K562 (cell line): ENCODE data around the gene RELA. TPM values are rescaled to one million over a fixed set of nuclear protein-coding genes. Genes with fewer than 3 reads are reported as not detected.

Experiments used
- BACH1 ChIP-seq: fragments of 200-800 bp; sonication (Bioruptor generic); IDR thresholded peaks from 2 replicates; pipeline ENCODE4 v1.6.1; 2016; ENCODE audit warnings: missing genetic modification characterization, missing compliant biosample characterization
- BRD9 ChIP-seq: fragments of 450-650 bp; IDR thresholded peaks from 2 replicates; pipeline ENCODE4 v1.6.1; 2018; ENCODE audit warnings: low read depth; ENCODE audit not compliant: partially characterized antibody
- CBFA2T2 ChIP-seq: fragments of 450-650 bp; conservative IDR thresholded peaks from 2 replicates; pipeline ENCODE4 v1.6.1; 2017; ENCODE audit warnings: mild to moderate bottlenecking
- DACH1 ChIP-seq: fragments of 450-650 bp; IDR thresholded peaks from 2 replicates; pipeline ENCODE4 v1.6.1; 2018; ENCODE audit not compliant: partially characterized antibody
- DIDO1 ChIP-seq: fragments of 450-650 bp; IDR thresholded peaks from 2 replicates; pipeline ENCODE4 v1.6.1; 2016; ENCODE audit warnings: low read depth, missing biosample characterization, missing genetic modification characterization
- ETV5 ChIP-seq: sonication (generic); formaldehyde crosslinking; IDR thresholded peaks from 2 replicates; pipeline ENCODE4 v1.4.0; 2020; ENCODE audit warnings: low read depth, mild to moderate bottlenecking, missing genetic modification reagents
- GATAD2B ChIP-seq: fragments of 450-650 bp; IDR thresholded peaks from 2 replicates; pipeline ENCODE4 v1.6.1; 2017; ENCODE audit warnings: mild to moderate bottlenecking, borderline replicate concordance
- MAZ ChIP-seq, 2 experiments: fragments of 450-650 bp in 1 of 2; sonication (generic) in 1 of 2; formaldehyde crosslinking; IDR thresholded peaks in 1 of 2; conservative IDR thresholded peaks in 1 of 2; 2 replicates each; pipeline versions ENCODE4 v1.4.0 to v1.5.0; 2020; ENCODE audit warnings: mild to moderate bottlenecking in 1 of 2, missing genetic modification reagents in 1 of 2
- MBD2 ChIP-seq: sonication (generic); IDR thresholded peaks from 2 replicates; pipeline ENCODE4 v1.6.1; 2016; ENCODE audit warnings: low read depth, borderline replicate concordance
- NCOA6 ChIP-seq: fragments of 450-650 bp; IDR thresholded peaks from 2 replicates; pipeline ENCODE4 v1.6.1; 2017; ENCODE audit warnings: mild to moderate bottlenecking
- NFATC3 ChIP-seq: fragments of 450-650 bp; IDR thresholded peaks from 2 replicates; pipeline ENCODE4 v1.6.1; 2017; ENCODE audit warnings: mild to moderate bottlenecking
- POLR2H ChIP-seq: IDR thresholded peaks from 2 replicates; pipeline ENCODE4 v1.6.1; 2016; ENCODE audit warnings: missing genetic modification characterization, low read depth, mild to moderate bottlenecking, control low read depth, missing compliant biosample characterization, moderate library complexity
- RBM34 ChIP-seq: fragments of 200-400 bp; formaldehyde crosslinking; IDR thresholded peaks from 2 replicates; pipeline ENCODE4 v1.6.1; 2018; ENCODE audit warnings: low read length, borderline replicate concordance; ENCODE audit not compliant: insufficient read depth
- SRF ChIP-seq, 2 experiments: fragments of 250-450, 450-650 bp in 1 of 2; sonication (Bioruptor Pico) in 1 of 2; sonication (generic) in 1 of 2; formaldehyde crosslinking; IDR thresholded peaks; 2 replicates each; pipeline versions ENCODE4 v1.5.0 to v1.5.1; 2020 to 2022; ENCODE audit warnings: mild to moderate bottlenecking in 1 of 2, missing genetic modification reagents in 1 of 2
- SRSF1 ChIP-seq: fragments of 200-400 bp; formaldehyde crosslinking; IDR thresholded peaks from 2 replicates; pipeline ENCODE4 v1.6.1; 2017; ENCODE audit warnings: mild to moderate bottlenecking, low read depth, low read length, moderate library complexity
- WHSC1 ChIP-seq: IDR thresholded peaks from one replicate; pipeline ENCODE4 v1.6.1; 2012; ENCODE audit warnings: low read length, control low read depth, inconsistent platforms
- XRCC5 ChIP-seq: fragments of 200-400 bp; formaldehyde crosslinking; IDR thresholded peaks from 2 replicates; pipeline ENCODE4 v1.6.1; 2017; ENCODE audit warnings: low read depth, mild to moderate bottlenecking, low read length
- ZNF224 ChIP-seq: sonication (generic); formaldehyde crosslinking; IDR thresholded peaks from 2 replicates; pipeline ENCODE4 v1.8.0; 2022; ENCODE audit warnings: mild to moderate bottlenecking, missing genetic modification reagents
- ZNF316 ChIP-seq: fragments of 450-650 bp; IDR thresholded peaks from 2 replicates; pipeline ENCODE4 v1.6.1; 2016
- ZNF76 ChIP-seq: fragments of 250-450 bp; sonication (Bioruptor Pico); IDR thresholded peaks from 2 replicates; pipeline ENCODE4 v1.4.0; 2020; ENCODE audit warnings: mild to moderate bottlenecking, moderate library complexity, borderline replicate concordance
- polyA plus RNA-seq, 8 experiments: library from polyadenylated mRNA; depleted of rRNA in 4 of 8; stranded (reverse) in 5 of 8; unstranded in 3 of 8; fragments of >200 nt; fragmentation: Nextera tagmentation in 2 of 8; fragmentation: Illumina TruSeq in 1 of 8; extraction: Ambion mirVana in 2 of 8; extraction: Trizol in 1 of 8; gene quantifications; 2 replicates each; pipeline versions ENCODE4 v1.2.1 to v1.2.3, GENCODE V29; 2011 to 2014; ENCODE audit warnings: inconsistent platforms in 1 of 8, missing spikeins in 1 of 8
- total RNA-seq, 7 experiments: library from RNA; depleted of rRNA in 6 of 7; stranded (reverse); fragments of >200 nt in 6 of 7; fragmentation: Illumina TruSeq in 2 of 7; extraction: Trizol in 2 of 7; gene quantifications; 2 replicates each; pipeline versions ENCODE4 v1.2.1 to v1.2.3, GENCODE V29; 2011 to 2021; ENCODE audit warnings: low replicate concordance in 1 of 7
- TF ChIP-seq, protein P1 (sequence below): sonication (generic); formaldehyde crosslinking; IDR thresholded peaks from 2 replicates; pipeline ENCODE4 v1.8.0; 2022; ENCODE audit warnings: mild to moderate bottlenecking, missing genetic modification reagents
- TF ChIP-seq, protein P2 (sequence below): fragments of 250-450 bp; sonication (Bioruptor Pico); IDR thresholded peaks from 2 replicates; pipeline ENCODE4 v1.9.0; 2021; ENCODE audit warnings: mild to moderate bottlenecking
- TF ChIP-seq, protein P3 (sequence below): fragments of 250-450 bp; sonication (Bioruptor Pico); IDR thresholded peaks from 2 replicates; pipeline ENCODE4 v1.5.0; 2021

The RELA gene
- total and polyA plus RNA-seq, 9 of the 15 experiments (the other 6 are each of a cell fraction or from before 2014, with no cell fraction given), result 6.0 to 67.4 (median 20.6) TPM

DNA sequence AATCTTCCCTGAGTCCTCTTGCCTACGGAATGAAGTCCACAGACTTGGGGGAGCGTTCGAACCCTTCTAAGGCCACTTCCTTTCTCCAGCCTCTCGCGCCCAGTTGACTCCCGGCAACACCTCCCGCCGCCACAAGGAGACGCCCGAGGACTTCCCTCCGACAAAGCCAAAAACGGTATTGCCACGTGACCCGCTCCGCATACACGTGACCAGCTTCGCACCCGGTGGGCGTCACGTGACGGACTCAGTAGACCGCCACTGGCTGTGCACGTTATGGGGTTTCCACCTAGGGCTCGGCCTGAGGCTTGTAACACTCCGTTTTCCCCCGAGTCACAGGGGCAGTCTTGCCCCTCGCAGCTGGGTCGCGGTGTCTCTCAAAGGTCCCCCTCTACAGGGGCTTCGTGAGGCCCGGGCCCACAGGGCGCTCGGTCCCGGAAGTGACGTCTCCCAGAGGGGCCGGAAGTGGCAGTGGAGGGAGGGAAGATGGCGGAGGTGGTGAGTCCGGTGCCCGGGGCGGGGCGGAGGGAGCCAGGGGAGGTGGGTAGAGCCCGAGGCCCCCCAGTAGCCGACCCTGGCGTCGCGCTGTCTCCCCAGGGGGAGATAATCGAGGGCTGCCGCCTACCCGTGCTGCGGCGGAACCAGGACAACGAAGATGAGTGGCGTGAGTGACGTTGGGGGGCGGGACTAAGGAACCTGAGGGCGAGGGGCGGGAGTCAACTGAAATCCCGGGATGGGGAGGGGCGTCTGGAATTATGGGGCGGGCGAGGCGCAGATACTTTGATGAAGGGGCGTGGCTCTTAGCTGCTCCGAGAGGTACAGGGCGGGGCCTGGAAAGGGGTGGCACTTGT, 49.3 kb upstream of the RELA start, which contains the start of gene KAT5 (continued):
- TF ChIP-seq, protein P1, sequence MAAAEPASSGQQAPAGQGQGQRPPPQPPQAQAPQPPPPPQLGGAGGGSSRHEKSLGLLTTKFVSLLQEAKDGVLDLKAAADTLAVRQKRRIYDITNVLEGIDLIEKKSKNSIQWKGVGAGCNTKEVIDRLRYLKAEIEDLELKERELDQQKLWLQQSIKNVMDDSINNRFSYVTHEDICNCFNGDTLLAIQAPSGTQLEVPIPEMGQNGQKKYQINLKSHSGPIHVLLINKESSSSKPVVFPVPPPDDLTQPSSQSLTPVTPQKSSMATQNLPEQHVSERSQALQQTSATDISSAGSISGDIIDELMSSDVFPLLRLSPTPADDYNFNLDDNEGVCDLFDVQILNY, result peak; percentile 86; the same call in 1 of the 2 replicates
- TF ChIP-seq ZNF316, result no peak
- TF ChIP-seq NFATC3, result peak; percentile 79; the same call in 1 of the 2 replicates
- TF ChIP-seq ZNF224 (CRISPR knock-in tag), result no peak; the same call in 1 of the 2 replicates
- peak; percentile 76 for TF ChIP-seq MBD2
- TF ChIP-seq BRD9, result peak; percentile 46
- TF ChIP-seq SRSF1, result no peak
- TF ChIP-seq DIDO1 (tag), result peak; percentile 97
- TF ChIP-seq ETV5, result peak; percentile 83
- TF ChIP-seq WHSC1, result no peak
- TF ChIP-seq POLR2H (tag), result peak; percentile 84
- TF ChIP-seq DACH1, result no peak
- TF ChIP-seq ZNF76 (CRISPR knock-in tag), result peak; percentile 93
- TF ChIP-seq RBM34, result no peak
- TF ChIP-seq XRCC5, result peak; percentile 53
- peak; percentile 85 to 94 for TF ChIP-seq SRF (CRISPR knock-in tag; IDR thresholded peaks at IDR 0.05)
- TF ChIP-seq GATAD2B, result peak; percentile 30; the same call in 1 of the 2 replicates
- TF ChIP-seq NCOA6, result no peak
- TF ChIP-seq CBFA2T2, result peak; percentile 100
- TF ChIP-seq, protein P2, sequence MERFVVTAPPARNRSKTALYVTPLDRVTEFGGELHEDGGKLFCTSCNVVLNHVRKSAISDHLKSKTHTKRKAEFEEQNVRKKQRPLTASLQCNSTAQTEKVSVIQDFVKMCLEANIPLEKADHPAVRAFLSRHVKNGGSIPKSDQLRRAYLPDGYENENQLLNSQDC (CRISPR knock-in tag), result 0 out of 2 replicates have a peak, but pooled peaks have one; percentile 40
- no peak; the same call in 1 of the 2 replicates for TF ChIP-seq BACH1 (tag)
- TF ChIP-seq, protein P3, sequence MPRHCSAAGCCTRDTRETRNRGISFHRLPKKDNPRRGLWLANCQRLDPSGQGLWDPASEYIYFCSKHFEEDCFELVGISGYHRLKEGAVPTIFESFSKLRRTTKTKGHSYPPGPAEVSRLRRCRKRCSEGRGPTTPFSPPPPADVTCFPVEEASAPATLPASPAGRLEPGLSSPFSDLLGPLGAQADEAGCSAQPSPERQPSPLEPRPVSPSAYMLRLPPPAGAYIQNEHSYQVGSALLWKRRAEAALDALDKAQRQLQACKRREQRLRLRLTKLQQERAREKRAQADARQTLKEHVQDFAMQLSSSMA, result peak; percentile 71; the same call in 1 of the 2 replicates
- peak; percentile 90 to 97 for TF ChIP-seq MAZ (CRISPR knock-in tag; conservative IDR thresholded peaks at IDR 0.05 in 1 of 2, IDR thresholded peaks at IDR 0.05 in 1 of 2)
